Medulla oblongata (tissue), 1 donor: ENCODE results near the gene TAOK2.

Source experiments
- DNase-seq: peaks from one replicate; pipeline ENCODE4 v3.0.0-alpha.2; 2015; ENCODE audit errors: extremely low spot score

Gene TAOK2

DNA sequence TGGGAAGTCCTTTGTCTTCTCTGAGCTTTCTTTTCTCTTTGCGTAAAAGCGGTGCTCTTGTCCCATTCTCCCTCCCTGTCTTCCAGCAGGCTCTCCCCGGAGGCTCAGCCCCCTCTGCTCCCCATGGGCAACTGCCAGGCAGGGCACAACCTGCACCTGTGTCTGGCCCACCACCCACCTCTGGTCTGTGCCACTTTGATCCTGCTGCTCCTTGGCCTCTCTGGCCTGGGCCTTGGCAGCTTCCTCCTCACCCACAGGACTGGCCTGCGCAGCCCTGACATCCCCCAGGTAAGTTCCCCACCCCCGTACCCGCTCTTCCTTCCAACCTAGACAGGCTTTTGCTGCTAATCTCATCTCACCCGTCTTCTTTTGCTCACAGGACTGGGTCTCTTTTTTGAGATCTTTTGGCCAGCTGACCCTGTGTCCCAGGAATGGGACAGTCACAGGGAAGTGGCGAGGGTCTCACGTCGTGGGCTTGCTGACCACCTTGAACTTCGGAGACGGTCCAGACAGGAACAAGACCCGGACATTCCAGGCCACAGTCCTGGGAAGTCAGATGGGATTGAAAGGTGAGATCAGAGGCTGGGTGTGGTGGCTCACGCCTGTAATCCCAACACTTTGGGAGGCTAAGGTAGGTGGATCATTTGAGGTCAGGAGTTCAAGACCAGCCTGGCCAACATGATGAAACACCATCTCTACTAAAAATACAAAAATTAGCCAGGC, 10.5 kb upstream of the TAOK2 start:
- no peak for DNase-seq

GRCh38 chr16:29968205-29968604, 5.5 kb upstream of the TAOK2 start:
- no peak for DNase-seq

- DNase-seq: no peak
Measured at GRCh38 chr16:29971304-29971703, 2.4 kb upstream of the TAOK2 start.

DNA sequence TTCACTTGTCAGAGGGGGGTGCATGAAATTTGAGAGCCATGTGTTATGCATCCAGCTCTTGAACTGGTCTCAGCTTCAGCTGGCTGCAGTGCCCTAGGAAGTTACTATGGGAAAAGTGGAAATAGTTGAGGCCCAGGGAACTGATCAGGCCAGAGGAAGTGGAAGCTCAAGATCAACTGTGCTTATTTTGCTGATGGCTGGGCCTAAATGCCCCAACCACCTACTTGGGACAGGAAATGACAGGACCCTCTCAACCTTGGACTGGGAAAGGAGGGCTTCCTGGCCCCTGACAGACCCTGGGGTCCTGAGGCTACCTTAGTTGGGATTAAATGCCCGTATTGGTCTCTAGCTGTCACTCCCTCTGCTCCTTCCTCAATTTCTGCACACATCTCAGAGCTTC, 1.2 kb upstream of the TAOK2 start:
- no peak for DNase-seq

GRCh38 chr16:29972992-29973383, 680 bp upstream of the TAOK2 start:
- no peak for DNase-seq

DNA sequence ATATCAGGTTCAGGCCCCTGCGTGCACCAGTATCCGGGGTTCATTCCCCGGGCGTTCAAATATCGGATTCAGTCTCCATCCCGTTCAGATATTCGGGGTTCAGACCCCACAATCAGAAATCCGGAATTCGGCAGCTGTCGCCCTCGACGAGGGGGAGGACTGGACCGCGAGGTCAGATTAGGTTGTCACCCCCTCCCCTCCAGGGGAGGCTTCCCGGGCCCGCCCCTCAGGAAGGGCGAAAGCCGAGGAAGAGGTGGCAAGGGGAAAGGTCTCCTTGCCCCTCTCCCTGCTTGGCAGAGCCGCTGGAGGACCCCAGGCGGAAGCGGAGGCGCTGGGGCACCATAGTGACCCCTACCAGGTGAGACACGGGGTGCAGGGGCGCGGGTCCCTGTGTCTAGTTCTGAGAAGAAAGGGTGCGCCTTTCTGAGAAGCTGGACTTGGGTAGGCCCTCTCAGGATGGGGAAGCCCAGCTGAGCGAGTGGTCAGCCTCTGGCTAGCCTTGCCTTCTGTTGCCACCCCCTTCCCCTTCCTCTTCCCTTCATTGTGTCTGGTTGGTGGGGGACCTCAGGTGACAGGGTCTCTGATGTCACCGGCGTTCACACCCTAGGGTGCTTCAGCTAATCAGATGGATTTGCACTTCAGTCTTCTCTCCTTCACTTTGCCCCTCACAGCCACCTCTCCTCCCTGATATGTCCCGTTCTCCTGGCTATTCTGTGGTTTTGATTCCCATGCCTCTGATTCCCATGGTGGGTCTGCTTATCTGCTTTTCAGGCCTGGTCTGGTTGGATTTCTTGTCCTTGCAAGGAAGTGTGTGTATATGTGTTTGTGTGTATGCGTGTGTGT, 844 bp downstream of the TAOK2 start:
- peak; percentile 20 for DNase-seq

GRCh38 chr16:29975134-29975538, 1.5 kb downstream of the TAOK2 start:
- no peak for DNase-seq

- DNase-seq: no peak
Measured at GRCh38 chr16:29975811-29976511, 2.3 kb downstream of the TAOK2 start.

- no peak for DNase-seq
Measured at GRCh38 chr16:29977063-29977825, 3.6 kb downstream of the TAOK2 start.

GRCh38 chr16:29978081-29978480, 4.4 kb downstream of the TAOK2 start:
- DNase-seq: no peak

GRCh38 chr16:29978564-29979270, 5.0 kb downstream of the TAOK2 start:
- no peak for DNase-seq

DNA sequence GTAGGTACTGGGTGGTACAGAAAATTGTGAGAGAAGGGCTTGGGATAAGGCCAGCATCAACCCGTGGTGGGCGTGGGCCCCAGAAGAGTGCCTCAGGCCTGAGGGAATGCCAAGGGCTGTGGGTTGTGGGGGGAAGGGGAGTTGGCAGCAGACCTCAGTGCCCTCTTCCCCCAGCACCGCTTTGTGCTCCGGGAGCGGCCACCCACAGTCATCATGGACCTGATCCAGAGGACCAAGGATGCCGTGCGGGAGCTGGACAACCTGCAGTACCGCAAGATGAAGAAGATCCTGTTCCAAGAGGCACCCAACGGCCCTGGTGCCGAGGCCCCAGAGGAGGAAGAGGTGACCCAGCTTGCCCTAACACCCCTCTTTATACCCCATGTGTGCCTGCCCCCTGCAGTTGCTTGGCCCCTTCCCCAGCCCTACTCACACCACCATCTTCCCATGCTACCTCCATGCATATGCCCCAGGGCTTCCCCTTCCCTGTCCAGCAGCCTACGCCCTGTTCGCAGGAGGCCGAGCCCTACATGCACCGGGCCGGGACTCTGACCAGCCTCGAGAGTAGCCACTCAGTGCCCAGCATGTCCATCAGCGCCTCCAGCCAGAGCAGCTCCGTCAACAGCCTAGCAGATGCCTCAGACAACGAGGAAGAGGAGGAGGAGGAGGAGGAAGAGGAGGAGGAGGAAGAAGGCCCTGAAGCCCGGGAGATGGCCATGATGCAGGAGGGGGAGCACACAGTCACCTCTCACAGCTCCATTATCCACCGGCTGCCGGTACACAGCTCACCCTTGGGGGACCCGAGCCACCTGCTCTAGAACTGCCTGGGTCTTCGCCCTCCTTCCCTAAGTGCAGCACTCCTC, 9.1 kb downstream of the TAOK2 start:
- DNase-seq: no peak

DNA sequence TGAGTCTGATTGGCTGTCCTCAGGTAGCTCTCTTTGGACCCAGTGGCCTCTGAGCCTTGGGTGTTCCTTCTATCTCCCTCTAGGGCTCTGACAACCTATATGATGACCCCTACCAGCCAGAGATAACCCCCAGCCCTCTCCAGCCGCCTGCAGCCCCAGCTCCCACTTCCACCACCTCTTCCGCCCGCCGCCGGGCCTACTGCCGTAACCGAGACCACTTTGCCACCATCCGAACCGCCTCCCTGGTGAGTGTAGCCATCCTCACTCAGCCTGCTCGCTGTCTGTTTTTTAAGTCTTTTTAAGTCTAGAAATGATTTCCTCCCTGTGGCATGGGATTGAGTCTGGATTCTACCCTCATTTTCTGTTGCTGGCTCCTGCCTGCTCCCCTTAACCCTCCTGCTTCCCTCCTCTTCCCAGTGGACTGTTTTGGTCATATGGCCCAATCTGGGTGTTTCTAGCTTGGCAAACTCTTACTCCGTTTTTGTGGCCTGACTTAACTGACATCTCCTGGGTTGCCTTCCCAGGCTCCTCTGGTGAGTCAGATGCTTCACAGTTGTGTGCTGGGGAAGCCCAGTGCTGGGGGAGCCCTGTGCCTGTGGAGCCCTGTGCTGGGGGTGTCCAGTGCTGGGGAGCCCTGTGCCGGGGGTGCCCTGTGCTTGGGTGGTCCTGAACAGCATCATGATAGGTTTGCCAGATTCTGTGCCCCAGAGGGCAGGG, 9.9 kb downstream of the TAOK2 start:
- no peak for DNase-seq

DNA sequence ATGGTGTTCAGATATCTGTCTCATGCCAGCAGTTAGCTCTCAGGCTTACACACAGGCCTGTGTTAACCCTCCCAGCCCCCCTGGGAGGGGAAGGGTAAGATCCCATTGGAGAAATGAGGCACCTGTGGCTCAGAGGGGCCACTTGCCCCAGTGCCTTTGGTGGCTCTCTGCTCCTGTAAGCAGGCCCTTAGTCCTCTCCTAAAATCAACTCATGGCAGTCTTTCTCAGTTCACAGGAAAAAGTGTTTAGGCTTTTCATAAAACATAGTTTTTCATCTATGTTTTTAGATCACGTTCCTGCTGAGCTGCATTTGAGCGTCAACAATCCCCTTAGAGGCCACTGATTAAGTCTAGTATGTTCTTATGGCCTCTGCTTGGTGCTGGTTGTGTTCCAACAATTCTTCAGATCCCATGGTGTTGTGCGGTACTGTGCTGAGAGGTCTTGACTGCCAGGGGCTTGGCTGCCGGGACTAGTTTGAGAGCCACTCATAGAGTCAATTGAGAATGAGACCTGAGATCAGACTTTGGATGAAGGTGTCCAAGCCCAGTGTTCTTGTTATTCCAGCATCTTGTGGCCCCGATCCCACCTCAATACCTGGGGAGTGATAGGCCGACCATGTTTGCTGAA, 10.6 kb downstream of the TAOK2 start:
- DNase-seq: no peak

DNA sequence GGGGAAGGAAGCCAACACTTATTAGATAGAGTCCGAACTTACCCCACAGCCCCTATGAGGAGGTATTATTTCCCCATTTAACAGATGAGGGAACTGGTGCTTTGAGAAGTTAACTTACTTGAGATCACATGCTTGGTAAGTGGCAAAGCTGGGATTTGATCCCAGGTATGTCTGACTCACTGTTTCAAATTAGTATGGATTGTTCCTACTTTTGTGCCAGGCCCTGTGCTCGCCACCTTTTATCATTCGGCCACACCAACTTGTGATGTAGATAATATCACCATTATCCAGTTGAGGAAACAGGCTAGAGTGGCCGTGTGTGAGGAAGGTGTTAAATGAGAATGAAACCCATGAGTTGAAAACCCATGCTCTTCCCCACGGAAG, 11.1 kb downstream of the TAOK2 start:
- DNase-seq: no peak

- no peak for DNase-seq
Measured at GRCh38 chr16:29985271-29985811, 11.7 kb downstream of the TAOK2 start.

- DNase-seq: no peak
Measured at GRCh38 chr16:29986231-29986630, 12.6 kb downstream of the TAOK2 start.

- no peak for DNase-seq
Measured at GRCh38 chr16:29986931-29987330, 13.3 kb downstream of the TAOK2 start.
